Mucosa of gallbladder (tissue), 1 donor: ENCODE measurements around the gene MOB2. TPM values are rescaled to one million over a fixed set of nuclear protein-coding genes. Genes with fewer than 3 reads are reported as not detected.

Source experiments
- DNase-seq: peaks from one replicate; pipeline ENCODE4 v3.0.0-alpha.2; 2020; ENCODE audit warnings: low spot score
- total RNA-seq: library from RNA; stranded (reverse); gene quantifications from one replicate; pipeline ENCODE4 v1.2.1, GENCODE V29; 2021
- donor health status: DM: no; HTN: no; CAD: no.

Gene MOB2
- total RNA-seq, 1 donor from 2014 or later, result 73.4 TPM

DNA sequence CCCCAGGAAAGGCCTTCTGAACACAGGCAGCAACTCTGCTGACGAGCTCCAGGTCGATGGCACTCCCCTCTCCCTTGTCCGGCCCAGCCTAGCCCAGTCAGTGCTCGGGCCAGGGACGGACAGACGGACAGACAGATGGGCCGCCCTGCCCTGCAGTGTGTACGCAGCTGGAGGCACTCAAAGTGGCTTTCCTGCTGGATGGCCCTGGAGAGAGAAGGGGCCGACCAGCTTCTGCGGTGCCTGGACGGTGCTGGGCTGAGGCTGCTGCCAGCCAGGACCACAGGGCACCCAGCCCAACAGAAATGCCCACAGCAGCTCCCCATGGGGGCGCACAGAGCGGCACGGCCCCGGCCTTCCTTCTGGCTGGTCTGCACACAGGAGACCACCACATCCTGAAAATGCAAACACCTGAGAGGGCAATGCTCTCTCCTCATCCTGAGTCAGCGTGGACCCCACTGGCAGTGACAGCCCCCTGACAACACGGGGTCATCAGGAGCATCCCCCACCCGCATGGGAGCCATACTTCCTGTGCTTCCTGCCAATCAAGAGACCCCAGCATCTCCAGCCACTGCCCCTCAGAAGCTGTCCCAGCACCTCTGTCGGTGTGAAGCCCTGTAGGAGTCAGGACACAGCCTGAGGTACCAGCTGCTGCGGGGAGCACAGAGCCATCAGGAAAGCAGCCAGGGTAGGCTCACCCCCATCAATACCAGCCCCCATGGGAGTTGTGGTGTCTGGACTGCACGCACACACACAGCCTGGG, 692 bp upstream of the MOB2 start:
- DNase-seq, result no peak

GRCh38 chr11:1485504-1485885, 1.1 kb downstream of the MOB2 start:
- DNase-seq, result no peak

GRCh38 chr11:1484695-1485503, 1.7 kb downstream of the MOB2 start:
- DNase-seq, result peak; percentile 34

DNA sequence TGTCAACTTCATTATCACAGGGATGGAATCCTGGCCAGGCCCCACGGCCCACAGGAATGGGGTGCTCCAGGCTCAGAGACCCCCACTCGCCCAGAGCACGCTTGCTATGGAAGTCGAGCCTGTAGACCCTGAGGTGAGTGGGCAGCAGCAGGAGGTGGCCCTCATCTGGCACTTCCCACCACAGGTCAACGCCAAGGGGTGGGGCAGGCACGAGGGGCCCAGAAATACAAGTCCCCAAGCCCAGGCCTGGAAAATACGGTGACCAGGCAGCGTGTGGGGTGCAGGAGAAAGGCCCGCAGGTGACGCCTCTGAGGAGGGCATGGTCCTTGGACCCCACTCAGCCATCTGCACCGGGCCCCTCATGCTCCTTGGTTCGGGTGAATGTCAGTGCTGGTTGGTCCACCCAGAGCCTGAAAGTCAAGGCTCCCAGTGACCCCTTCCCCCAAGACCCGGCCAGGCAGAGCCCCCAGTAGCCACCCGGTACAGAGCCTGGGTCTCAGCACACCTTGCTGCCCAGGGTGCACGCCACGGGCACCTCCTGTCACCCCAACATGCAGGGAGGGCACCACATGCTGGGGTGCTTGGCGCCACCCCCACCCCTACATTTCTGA, 2.4 kb downstream of the MOB2 start:
- no peak for DNase-seq

- DNase-seq, result no peak
These were observed 3.1 kb downstream of the MOB2 start for GRCh38 chr11:1483445-1483961.

GRCh38 chr11:1482581-1483444, 3.8 kb downstream of the MOB2 start:
- DNase-seq, result no peak

DNA sequence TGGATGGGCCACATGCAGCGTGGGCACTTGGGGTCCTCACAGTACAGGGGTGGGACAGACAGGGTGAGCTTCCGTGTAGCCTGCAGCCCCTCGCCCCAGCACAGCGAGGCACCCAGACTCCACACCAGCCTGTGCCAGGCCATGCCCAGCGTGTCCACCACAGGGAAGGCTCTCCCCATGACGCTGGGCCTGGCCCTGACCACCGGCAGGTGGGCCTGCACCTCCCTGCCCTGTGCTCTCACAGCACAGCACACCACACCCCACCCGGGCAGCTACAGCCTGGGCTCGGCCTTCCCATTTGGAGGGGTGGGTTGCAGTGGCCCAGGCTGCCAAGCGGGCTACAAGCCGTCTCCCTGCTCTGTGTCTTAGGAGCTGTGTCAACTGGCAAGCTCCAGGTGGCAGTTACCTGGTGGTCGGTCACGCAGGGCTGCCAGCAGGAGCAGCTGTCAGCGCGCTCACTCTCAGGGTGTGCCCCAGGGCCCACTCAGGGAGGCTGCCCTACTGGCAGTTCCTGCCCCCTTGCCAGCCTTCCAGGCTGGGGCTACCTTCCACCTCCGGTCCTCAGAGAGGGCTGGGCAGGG, 4.6 kb downstream of the MOB2 start:
- DNase-seq, result no peak

- no peak for DNase-seq
These were observed 5.1 kb downstream of the MOB2 start for GRCh38 chr11:1481483-1481825.

DNA sequence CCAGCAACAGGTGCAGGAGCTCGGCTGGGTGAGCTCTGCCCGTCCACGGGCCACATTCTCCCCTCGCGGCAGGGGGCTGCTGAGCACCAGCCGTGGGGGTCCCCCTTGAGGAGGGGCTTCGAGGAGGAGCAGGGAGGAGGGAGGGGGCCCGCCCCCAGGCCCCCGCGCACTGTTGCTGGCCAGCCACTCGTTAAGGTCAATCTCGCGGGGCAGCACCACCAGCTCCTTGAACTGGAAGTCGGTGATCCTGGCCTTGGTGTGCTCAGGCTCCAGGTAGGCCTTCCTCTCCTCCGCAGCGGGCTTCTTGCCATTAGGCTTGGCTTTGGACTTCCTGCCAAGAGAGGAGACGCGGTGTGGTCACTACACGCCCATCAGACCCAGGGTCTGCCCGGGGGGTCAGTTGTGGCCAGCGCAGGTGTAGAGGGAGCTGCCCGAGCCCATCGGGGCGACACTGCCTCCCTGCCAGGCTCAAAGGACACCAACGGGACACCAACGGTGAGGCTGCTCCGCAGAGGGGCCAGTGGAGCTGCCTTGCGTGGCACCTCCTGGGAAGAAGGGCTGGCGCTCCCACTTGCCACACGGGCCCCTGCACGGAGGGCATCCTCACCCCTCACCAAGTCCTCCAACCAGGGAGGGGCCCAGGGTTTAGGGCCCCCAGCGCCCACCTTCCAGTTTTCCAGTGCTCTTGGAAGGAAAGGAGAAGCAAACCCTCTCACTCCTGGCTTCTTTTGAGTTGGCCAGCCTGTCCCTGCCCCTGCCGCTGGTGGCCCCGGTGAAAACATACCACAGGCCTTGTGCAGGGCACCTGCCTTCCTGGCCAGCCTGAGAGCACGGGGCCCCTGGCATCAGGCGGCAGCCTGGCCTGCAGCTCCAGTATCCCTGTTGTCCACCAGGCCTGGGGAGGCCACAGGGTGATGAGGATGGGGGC, 5.8 kb downstream of the MOB2 start:
- no peak for DNase-seq

GRCh38 chr11:1480191-1480554, 6.4 kb downstream of the MOB2 start:
- DNase-seq, result no peak

- no peak for DNase-seq
These were observed 6.9 kb downstream of the MOB2 start for GRCh38 chr11:1479678-1480118.

- DNase-seq, result no peak
These were observed 7.4 kb downstream of the MOB2 start for GRCh38 chr11:1479006-1479677.

- DNase-seq, result no peak
These were observed 8.0 kb downstream of the MOB2 start for GRCh38 chr11:1478544-1478943.

DNA sequence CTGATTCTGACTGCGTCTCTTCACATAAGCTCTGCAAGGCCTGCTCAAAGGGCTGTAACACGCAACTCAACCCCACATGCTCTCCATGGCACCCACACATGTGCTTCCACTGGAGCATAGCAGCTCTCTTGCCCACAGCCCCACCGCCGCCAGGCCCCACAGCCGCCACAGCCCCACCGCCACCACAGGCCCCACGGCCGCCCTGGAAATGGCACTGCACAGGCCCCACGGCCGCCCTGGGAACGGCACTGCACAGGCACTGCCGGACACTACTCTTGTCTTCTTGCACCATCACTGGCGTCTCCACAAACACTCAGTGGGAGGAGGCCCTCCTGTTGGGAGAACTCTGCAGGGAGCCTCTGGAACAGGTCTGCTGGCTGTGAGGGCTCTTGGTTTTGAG, 8.6 kb downstream of the MOB2 start:
- no peak for DNase-seq

DNA sequence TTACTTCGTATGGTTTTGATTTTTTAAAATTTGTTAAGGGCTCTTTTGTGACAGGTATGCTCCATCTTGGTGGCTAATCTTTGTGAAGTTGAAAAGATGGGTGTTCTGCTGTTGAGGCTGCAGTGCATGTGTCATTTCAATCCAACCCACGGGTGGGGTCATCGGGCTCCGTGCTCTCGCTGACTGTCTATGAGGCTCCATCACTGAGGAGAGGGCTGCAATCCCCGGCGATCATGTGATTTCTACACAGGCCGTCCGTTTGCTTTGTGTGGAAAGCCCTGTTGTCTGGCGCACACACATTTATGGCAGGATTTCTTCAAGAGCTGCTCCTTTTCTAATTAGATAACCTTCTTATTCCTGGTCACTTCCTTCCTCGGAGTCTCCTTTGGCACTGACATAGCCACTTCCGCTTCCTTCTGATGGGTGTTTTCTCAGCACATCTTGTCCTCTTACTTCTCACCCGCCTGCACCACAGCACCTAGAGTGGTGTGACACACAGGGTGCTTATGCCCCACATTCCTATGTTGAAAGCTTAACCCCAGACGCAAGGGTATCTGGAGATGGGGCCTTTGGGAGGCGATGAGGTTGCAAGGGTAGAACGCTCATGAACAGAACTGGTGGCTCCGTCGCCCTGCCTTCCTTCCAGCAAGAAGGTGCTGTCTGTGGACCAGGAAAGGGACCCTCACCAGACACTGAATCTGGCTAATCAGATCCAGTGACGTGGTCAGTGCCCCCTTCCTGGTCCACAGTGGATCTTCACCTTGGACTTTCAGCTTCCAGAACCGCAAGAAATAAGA, 9.4 kb downstream of the MOB2 start:
- DNase-seq, result no peak

DNA sequence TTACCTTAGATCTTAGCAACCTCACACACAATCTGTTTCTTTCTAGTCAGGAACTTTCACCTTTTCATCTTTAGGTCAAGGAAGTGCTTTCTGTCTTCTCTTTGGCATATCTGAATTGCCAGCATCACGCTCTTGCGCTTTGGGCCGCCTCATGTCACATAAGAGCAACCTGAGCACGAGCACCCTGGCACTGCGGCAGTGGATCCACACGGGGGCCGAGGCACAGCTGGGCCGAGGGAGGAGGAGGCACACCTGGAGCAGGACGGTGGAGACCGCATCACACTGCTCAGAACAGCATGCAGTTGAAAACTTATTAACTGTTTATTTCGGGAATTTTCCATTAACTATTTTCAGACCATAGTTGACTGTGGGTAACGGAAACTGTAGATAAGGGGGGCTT, 10.7 kb downstream of the MOB2 start:
- DNase-seq, result no peak

DNA sequence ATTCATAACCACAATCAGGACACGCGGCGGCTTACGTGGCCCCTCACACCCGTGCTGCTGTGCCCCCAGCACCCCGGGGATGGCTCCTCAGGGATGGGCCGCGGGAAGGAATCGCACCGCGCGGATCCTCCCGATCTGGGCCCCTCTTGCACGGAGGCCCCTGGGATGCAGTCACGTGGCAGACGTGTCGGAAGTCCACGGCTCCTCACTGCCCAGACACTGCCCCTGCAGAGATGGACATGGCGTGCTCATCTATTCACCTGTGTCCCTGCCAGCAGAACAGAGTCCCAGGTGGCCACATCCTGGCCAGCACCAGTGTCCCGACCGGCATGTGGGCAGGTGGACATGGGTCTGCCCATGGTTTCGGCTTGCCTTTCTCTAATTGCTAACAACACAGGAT, 12.8 kb downstream of the MOB2 start:
- no peak for DNase-seq

- no peak for DNase-seq
These were observed 13.5 kb downstream of the MOB2 start for GRCh38 chr11:1473011-1473628.
